GM12878 (cell line): ENCODE measurements around the gene VWA3B. TPM values are rescaled to one million over a fixed set of nuclear protein-coding genes. Genes with fewer than 3 reads are reported as not detected.
A peak's percentile ranks its signal among the peaks of the same experiment; 100 is the strongest.

ENCODE experiments used
- ATAC-seq: fragments of 200-7000 bp; cut with Tn5 transposase; 3 replicates; pipeline ENCODE4 v1.9.1; 2020; ENCODE audit warnings: mild to moderate bottlenecking, moderate library complexity
- Bru-seq: library from RNA; stranded (reverse); fragments of 400-500 nt; gene quantifications from one replicate; lab custom pipeline; 2021; lab: Mats Ljungman, UMichigan
- BruChase-seq, 2 experiments: library from RNA; stranded (reverse); fragments of 400-500 nt; gene quantifications; one replicate each; lab custom pipeline; 2021; lab: Mats Ljungman, UMichigan
- BruUV-seq: library from RNA; stranded (reverse); fragments of 400-500 nt; replicated peaks from 2 replicates; lab custom pipeline; 2021; lab: Mats Ljungman, UMichigan
- CTCF ChIA-PET: fragments of 300-600 bp; sonication (Branson Sonifier 250); formaldehyde crosslinking; extraction: SDS; loops from one replicate; lab custom pipeline; 2021; ENCODE audit warnings: inconsistent platforms; lab: Yijun Ruan, JAX
- POLR2A ChIA-PET: fragments of 350-600 bp; formaldehyde crosslinking; extraction: SDS; loops from one replicate; lab custom pipeline; 2021; ENCODE audit warnings: inconsistent platforms; lab: Charles Lee
- RAD21 ChIA-PET: fragments of 300-600 bp; sonication (Branson Sonifier 250); formaldehyde crosslinking; loops from one replicate; lab custom pipeline; 2023; ENCODE audit warnings: antibody characterized with exemption; ENCODE audit not compliant: unreplicated experiment; lab: Charles Lee
- SMC1A ChIA-PET: fragments of 300-600 bp; sonication (Branson Sonifier 250); formaldehyde crosslinking; loops from one replicate; lab custom pipeline; 2023; ENCODE audit not compliant: unreplicated experiment, uncharacterized antibody; lab: Charles Lee
- DNase-seq: peaks from one replicate; pipeline ENCODE4 v3.0.0-alpha.2; 2011; ENCODE audit warnings: low read depth, low spot score
- FAIRE-seq: peaks from 3 replicates; lab custom pipeline; 2011; peaks lifted over from hg19 to GRCh38; lab: Jason Lieb, UNC
- H2AFZ ChIP-seq: 2 replicates; pipeline ENCODE4 v1.6.0; 2011; ENCODE audit warnings: low read depth, low read length, control low read depth; ENCODE audit not compliant: control insufficient read depth
- H3K27ac ChIP-seq: 2 replicates; pipeline ENCODE4 v1.5.1; 2011; ENCODE audit warnings: control low read depth; ENCODE audit not compliant: control insufficient read depth, insufficient read depth
- H3K27me3 ChIP-seq, 2 experiments: replicated peaks in 1 of 2; 2 replicates each; pipeline versions ENCODE4 v1.6.0 to v1.6.1; 2011; ENCODE audit warnings: low read length in 1 of 2; ENCODE audit not compliant: control insufficient read depth in 2 of 2, insufficient read depth in 2 of 2
- H3K36me3 ChIP-seq, 2 experiments: 2 replicates each; pipeline ENCODE4 v1.5.1; 2011; ENCODE audit warnings: low read length in 1 of 2; ENCODE audit not compliant: control insufficient read depth in 2 of 2, insufficient read depth in 2 of 2
- H3K4me1 ChIP-seq: 2 replicates; pipeline ENCODE4 v1.6.1; 2011; ENCODE audit warnings: mild to moderate bottlenecking, low read length, moderate library complexity, mixed read lengths; ENCODE audit not compliant: control insufficient read depth, insufficient read depth
- H3K4me2 ChIP-seq: 2 replicates; pipeline ENCODE4 v1.6.0; 2011; ENCODE audit warnings: control low read depth; ENCODE audit not compliant: control insufficient read depth, insufficient read depth
- H3K4me3 ChIP-seq: fragments of 200-600 bp; sonication (generic); 2 replicates; pipeline ENCODE4 v1.5.1; 2016
- H3K79me2 ChIP-seq: 2 replicates; pipeline ENCODE4 v1.6.0; 2011; ENCODE audit warnings: low read length; ENCODE audit not compliant: control insufficient read depth, insufficient read depth
- H3K9ac ChIP-seq: 2 replicates; pipeline ENCODE4 v1.8.0; 2011; ENCODE audit warnings: low read length, control low read depth, mixed read lengths; ENCODE audit not compliant: control insufficient read depth, insufficient read depth
- H3K9me3 ChIP-seq: replicated peaks from 3 replicates; pipeline ENCODE4 v1.5.1; 2011; ENCODE audit warnings: mild to moderate bottlenecking, low read length; ENCODE audit not compliant: control insufficient read depth, insufficient read depth
- H4K20me1 ChIP-seq: 2 replicates; pipeline ENCODE4 v1.6.0; 2011; ENCODE audit not compliant: control insufficient read depth, insufficient read depth
- ATF7 ChIP-seq: fragments of 450-650 bp; IDR thresholded peaks from 2 replicates; pipeline ENCODE4 v1.6.1; 2016; ENCODE audit warnings: low read depth, mild to moderate bottlenecking
- IKZF1 ChIP-seq: fragments of 450-650 bp; conservative IDR thresholded peaks from 2 replicates; pipeline ENCODE4 v1.6.1; 2017; ENCODE audit warnings: antibody characterized with exemption, mild to moderate bottlenecking
- MEF2A ChIP-seq: IDR thresholded peaks from 2 replicates; pipeline ENCODE4 v1.6.1; 2011; ENCODE audit warnings: low read depth, mild to moderate bottlenecking, low read length, moderate library complexity; ENCODE audit not compliant: insufficient read depth
- NRF1 ChIP-seq: conservative IDR thresholded peaks from 2 replicates; pipeline ENCODE4 v1.6.1; 2011; ENCODE audit warnings: mild to moderate bottlenecking, low read depth, low read length, improper control_type of control experiment
- POLR2AphosphoS5 ChIP-seq: IDR thresholded peaks from 2 replicates; pipeline ENCODE4 v1.6.1; 2011; ENCODE audit warnings: mild to moderate bottlenecking, low read length, inconsistent platforms
- SMC3 ChIP-seq: IDR thresholded peaks from 2 replicates; pipeline ENCODE4 v1.6.1; 2011; ENCODE audit warnings: low read length, improper control_type of control experiment, borderline replicate concordance
- ZNF207 ChIP-seq: fragments of 450-650 bp; IDR thresholded peaks from 2 replicates; pipeline ENCODE4 v1.6.1; 2014; ENCODE audit warnings: antibody characterized with exemption, mild to moderate bottlenecking, borderline replicate concordance
- ZNF24 ChIP-seq: fragments of 450-650 bp; IDR thresholded peaks from 2 replicates; pipeline ENCODE4 v1.6.1; 2017; ENCODE audit warnings: antibody characterized with exemption, mild to moderate bottlenecking
- WGBS: methylation state at CpG from one replicate; pipeline ENCODE4 v1.1.6; 2016; ENCODE audit warnings: low lambda C conversion rate; ENCODE audit not compliant: insufficient replicate concordance, insufficient coverage; ENCODE audit errors: missing lambda C conversion rate; 5-methylcytosine and 5-hydroxymethylcytosine counted together
- in situ Hi-C: fragments of 300-500 bp; cut with MboI; formaldehyde crosslinking; loops from 9 replicates; pipeline ENCODE4 v1.14.3; 2018; ENCODE audit warnings: mixed read lengths
- intact Hi-C: fragments of 100-400 bp; cut with micrococcal nuclease; formaldehyde crosslinking; loops from one replicate; pipeline ENCODE4 v1.14.2; 2022; ENCODE audit not compliant: unreplicated experiment
- long read RNA-seq, 2 experiments: library from polyadenylated mRNA; unstranded; transcript quantifications; one replicate each; pipeline ENCODE4 v2.0.0, GENCODE V29; 2019 to 2020
- polyA minus RNA-seq, 3 experiments: library from RNA; depleted of rRNA, polyadenylated mRNA; stranded (reverse); fragments of >200 nt; gene quantifications; 2 replicates each; pipeline ENCODE4 v1.2.3, GENCODE V29; 2011
- polyA plus RNA-seq, 11 experiments: library from polyadenylated mRNA; depleted of rRNA in 4 of 11; unstranded in 6 of 11; stranded (reverse) in 5 of 11; fragments of >200 nt; fragmentation: Nextera tagmentation in 4 of 11; fragmentation: Illumina TruSeq in 1 of 11; extraction: Ambion mirVana in 4 of 11; extraction: Trizol in 1 of 11; gene quantifications; 1 replicate in 1 of 11; 2 replicates in 10 of 11; pipeline versions ENCODE4 v1.2.1 to v1.2.3, GENCODE V29; 2011 to 2016; ENCODE audit warnings: inconsistent platforms in 2 of 11, missing spikeins in 2 of 11, low read depth in 1 of 11
- total RNA-seq, 4 experiments: library from RNA; depleted of rRNA in 3 of 4; stranded (reverse); fragments of >200 nt in 3 of 4; fragmentation: Illumina TruSeq in 1 of 4; extraction: Trizol in 1 of 4; gene quantifications; 2 replicates each; pipeline versions ENCODE4 v1.2.1 to v1.2.3, GENCODE V29; 2013 to 2021
- TF ChIP-seq, protein P1 (sequence below): fragments of 450-650 bp; IDR thresholded peaks from 2 replicates; pipeline ENCODE4 v1.6.1; 2017; ENCODE audit warnings: mild to moderate bottlenecking, moderate library complexity

The VWA3B gene, protein sequence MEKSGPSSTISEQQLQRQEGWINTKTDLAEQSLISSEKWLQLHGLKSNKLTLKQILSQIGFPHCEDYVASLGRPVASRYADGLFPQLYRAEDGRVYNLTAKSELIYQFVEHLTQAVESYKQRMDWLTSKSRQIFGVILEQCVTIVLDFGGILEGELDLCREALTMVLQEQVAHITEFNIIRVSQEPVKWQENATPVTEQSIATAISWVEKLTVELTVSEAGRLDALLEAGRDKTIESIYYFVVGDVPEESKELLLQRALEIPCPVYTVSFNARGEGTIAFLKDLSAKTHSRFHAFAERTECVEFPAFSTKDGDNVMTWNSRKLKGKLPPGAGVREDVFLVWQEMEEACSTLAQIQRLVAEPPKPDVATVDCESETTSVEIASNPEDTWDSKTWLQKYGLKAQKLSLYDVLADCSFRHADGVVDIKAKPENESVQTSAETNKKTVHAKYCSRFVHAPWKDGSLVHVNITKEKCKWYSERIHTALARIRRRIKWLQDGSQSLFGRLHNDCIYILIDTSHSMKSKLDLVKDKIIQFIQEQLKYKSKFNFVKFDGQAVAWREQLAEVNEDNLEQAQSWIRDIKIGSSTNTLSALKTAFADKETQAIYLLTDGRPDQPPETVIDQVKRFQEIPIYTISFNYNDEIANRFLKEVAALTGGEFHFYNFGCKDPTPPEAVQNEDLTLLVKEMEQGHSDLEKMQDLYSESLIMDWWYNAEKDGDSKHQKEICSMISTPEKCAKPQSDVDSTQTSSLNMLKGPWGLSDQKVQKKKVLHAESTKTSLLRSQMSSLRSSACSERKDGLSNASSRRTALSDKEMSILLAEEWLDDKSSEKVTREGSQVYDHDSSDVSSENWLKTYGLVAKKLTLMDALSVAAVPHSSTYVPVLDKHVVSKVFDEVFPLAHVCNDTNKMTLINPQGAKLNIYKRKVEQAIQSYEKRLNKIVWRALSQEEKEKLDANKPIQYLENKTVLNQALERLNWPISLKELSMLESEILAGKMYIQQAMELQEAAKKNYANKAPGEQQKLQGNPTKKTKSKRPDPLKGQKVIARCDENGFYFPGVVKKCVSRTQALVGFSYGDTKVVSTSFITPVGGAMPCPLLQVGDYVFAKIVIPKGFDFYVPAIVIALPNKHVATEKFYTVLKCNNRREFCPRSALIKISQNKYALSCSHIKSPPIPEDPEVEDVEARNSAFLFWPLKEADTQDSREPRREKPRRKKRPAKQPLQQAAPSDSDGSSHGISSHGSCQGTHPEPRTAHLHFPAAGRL (N-terminal part only)
- not detected in 2 replicates for total RNA-seq (2013; cell fraction: nucleolus; rRNA removed)
- total RNA-seq (2014; rRNA removed) (0.51 and 0.82 TPM in 2 replicates), total RNA-seq (2014; rRNA removed; fragmentation: Illumina TruSeq; extraction: Trizol) (0.13 TPM in 1 of 2 replicates, not detected in the other), total RNA-seq (2021) (not detected in 2 replicates), polyA plus RNA-seq (2011; rRNA removed) (0.04 TPM in 1 of 2 replicates, not detected in the other), polyA plus RNA-seq (2014; fragmentation: Illumina TruSeq; extraction: Trizol) (0.06 TPM in 1 of 2 replicates, not detected in the other), polyA plus RNA-seq (2014; fragmentation: Nextera tagmentation; extraction: Ambion mirVana) (not detected), polyA plus RNA-seq (2014; rRNA removed) (0.18 and 0.86 TPM in 2 replicates), polyA plus RNA-seq (2016; fragmentation: Nextera tagmentation; extraction: Ambion mirVana) (under 1 TPM in 1 of 2 experiments, not detected in 1; 0.24 TPM), polyA minus RNA-seq (2011; rRNA and poly(A)+ RNA removed) (not detected in 2 replicates), Bru-seq, nascent RNA (percentile 3 among the genes with signal in this experiment), BruChase-seq, experiment 1, labeled RNA remaining after a 6-hour chase (percentile 2 among the genes with signal in this experiment), BruChase-seq, experiment 2, labeled RNA remaining after a 2-hour chase (percentile 2 among the genes with signal in this experiment)
- polyA plus RNA-seq (2011; ENCODE audit: low read depth), result not detected
- polyA plus RNA-seq (2011; cell fraction: cytosol; rRNA removed), result 0.03 TPM in 1 of 2 replicates, not detected in the other
- polyA plus RNA-seq (2011; cell fraction: nucleus; rRNA removed), result 0.03 TPM in 1 of 2 replicates, not detected in the other
- not detected in 2 replicates for polyA plus RNA-seq (2012)
- not detected in 2 replicates for polyA minus RNA-seq (2011; cell fraction: cytosol; rRNA and poly(A)+ RNA removed)
- not detected in 2 replicates for polyA minus RNA-seq (2011; cell fraction: nucleus; rRNA and poly(A)+ RNA removed)
- long read RNA-seq, experiment 1, result 0 reads
- long read RNA-seq, experiment 2, result 0 reads

DNA sequence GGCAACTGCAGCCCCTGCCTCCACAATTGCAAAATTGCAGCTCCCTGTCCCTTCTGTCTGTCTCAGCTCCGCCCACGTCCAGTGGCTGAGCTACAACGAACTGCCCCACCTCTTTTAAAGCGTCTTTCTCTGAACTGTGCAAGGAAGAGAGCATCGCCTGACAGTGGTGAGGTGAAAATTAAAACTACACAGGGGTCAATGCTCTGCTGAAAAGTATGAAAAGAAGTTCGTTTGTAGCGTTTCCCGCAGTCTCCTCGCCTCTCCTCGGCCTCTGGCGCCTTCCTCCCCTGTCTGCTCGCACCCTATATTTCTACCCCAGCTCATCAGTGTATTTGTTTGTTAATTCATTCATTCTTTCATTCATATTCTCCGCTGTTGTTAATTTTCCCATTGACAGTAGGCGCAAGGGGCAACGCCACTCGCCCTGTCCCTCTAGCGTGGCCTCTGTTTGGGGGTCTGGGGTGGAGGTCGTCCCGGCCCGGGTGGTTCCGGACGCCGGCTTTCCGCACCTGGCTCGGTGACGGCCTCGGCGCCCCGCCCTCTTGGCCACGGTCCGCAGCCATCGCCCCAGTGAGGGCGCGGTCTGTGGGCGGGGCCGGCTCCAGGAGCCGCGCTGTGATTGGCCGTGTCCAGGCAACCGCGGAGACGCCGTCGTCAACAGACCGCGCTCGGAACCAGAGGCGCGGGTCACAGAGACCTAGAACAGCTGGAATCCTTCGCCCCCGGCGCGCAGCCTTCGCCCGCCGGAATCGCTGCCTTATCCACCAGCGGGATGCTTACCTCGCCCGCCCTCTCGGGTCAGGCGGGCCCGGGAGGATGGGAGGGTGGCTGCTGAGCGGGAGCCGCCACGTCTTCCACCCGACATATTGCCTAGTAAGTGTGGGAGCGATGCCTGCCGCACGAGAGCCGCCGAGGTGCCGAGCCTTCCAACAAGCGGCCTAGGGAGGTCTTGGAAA, at the start of gene VWA3B:
VWA3B (plus strand) TSS at position 677 of the 956 bp plus-strand sequence. CDS start 5,926 bp downstream, outside the sequence.
- no peaks in the 10 kb centered on the region for H3K27me3 ChIP-seq
- RAD21 ChIA-PET, result interaction anchor here (1.0 to 1.7 kb wide), 4 partner anchors 92 to 216 kb away, joined by 3 to 5 read pairs (median 3); no protein-coding TSS in a partner anchor
- H3K36me3 ChIP-seq, result no peaks in the 10 kb centered on the region
- POLR2A ChIA-PET, result no interaction called here
- 6% methylated on average over 59 of the region's 74 CpGs for WGBS
- no peak within 1 kb of the TSS for H3K27ac ChIP-seq
- intact Hi-C loops (loop anchor here (5.0 to 10.0 kb wide), 2 partner anchors 74 to 122 kb away; no protein-coding TSS in a partner anchor), in situ Hi-C loops (no loop called here)
- no peak for FAIRE-seq
- peak within 1 kb of the TSS; percentile 82 for H3K4me3 ChIP-seq
- no peaks in the 10 kb centered on the region for H3K9me3 ChIP-seq
- no peaks in the 10 kb centered on the region for H3K79me2 ChIP-seq
- CTCF ChIA-PET, result interaction anchor here (0.6 to 1.5 kb wide), 4 partner anchors 59 to 176 kb away, joined by 4 to 5 read pairs (median 4); no protein-coding TSS in a partner anchor
- SMC1A ChIA-PET, result interaction anchor here (0.7 to 1.2 kb wide), 6 partner anchors 13 to 119 kb away, joined by 3 to 5 read pairs (median 3); no protein-coding TSS in a partner anchor
- peak within 1 kb of the TSS; percentile 72 for H2AFZ ChIP-seq
- H3K4me2 ChIP-seq, result peak within 1 kb of the TSS; percentile 86
- peaks cover 13% of the 10 kb centered on the region for H3K4me1 ChIP-seq
- no peak for DNase-seq
- no peak within 1 kb of the TSS for H3K9ac ChIP-seq
- peak; percentile 96 for ATAC-seq
- H4K20me1 ChIP-seq, result no peaks in the 10 kb centered on the region
- no TSS peak for BruUV-seq
- TF ChIP-seq ZNF207, result no peak
- no peak for TF ChIP-seq ATF7
- TF ChIP-seq IKZF1, result 0 out of 2 replicates have a peak, but pooled peaks have one; percentile 24
- no peak for TF ChIP-seq MEF2A
- no peak for TF ChIP-seq POLR2AphosphoS5
- TF ChIP-seq SMC3, result no peak
- no peak for TF ChIP-seq NRF1
- peak; percentile 30; the same call in 1 of the 2 replicates for TF ChIP-seq ZNF24
- TF ChIP-seq, protein P1, sequence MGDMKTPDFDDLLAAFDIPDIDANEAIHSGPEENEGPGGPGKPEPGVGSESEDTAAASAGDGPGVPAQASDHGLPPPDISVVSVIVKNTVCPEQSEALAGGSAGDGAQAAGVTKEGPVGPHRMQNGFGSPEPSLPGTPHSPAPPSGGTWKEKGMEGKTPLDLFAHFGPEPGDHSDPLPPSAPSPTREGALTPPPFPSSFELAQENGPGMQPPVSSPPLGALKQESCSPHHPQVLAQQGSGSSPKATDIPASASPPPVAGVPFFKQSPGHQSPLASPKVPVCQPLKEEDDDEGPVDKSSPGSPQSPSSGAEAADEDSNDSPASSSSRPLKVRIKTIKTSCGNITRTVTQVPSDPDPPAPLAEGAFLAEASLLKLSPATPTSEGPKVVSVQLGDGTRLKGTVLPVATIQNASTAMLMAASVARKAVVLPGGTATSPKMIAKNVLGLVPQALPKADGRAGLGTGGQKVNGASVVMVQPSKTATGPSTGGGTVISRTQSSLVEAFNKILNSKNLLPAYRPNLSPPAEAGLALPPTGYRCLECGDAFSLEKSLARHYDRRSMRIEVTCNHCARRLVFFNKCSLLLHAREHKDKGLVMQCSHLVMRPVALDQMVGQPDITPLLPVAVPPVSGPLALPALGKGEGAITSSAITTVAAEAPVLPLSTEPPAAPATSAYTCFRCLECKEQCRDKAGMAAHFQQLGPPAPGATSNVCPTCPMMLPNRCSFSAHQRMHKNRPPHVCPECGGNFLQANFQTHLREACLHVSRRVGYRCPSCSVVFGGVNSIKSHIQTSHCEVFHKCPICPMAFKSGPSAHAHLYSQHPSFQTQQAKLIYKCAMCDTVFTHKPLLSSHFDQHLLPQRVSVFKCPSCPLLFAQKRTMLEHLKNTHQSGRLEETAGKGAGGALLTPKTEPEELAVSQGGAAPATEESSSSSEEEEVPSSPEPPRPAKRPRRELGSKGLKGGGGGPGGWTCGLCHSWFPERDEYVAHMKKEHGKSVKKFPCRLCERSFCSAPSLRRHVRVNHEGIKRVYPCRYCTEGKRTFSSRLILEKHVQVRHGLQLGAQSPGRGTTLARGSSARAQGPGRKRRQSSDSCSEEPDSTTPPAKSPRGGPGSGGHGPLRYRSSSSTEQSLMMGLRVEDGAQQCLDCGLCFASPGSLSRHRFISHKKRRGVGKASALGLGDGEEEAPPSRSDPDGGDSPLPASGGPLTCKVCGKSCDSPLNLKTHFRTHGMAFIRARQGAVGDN, result no peak
